IMR-90 (cell line): ENCODE results near the gene PPP1R3E. TPM values are rescaled to one million over a fixed set of nuclear protein-coding genes. Genes with fewer than 3 reads are reported as not detected.

Experiments used
- ATAC-seq: fragments of 200-7000 bp; cut with Tn5 transposase; 2 replicates; pipeline ENCODE4 v1.9.1; 2020; ENCODE audit warnings: low read depth, mild to moderate bottlenecking, moderate library complexity
- BruUV-seq: library from RNA; stranded (reverse); fragments of 400-500 nt; replicated peaks from 2 replicates; lab custom pipeline; 2021; lab: Mats Ljungman, UMichigan
- CTCF ChIA-PET: fragments of 300-600 bp; formaldehyde crosslinking; extraction: SDS; loops from one replicate; lab custom pipeline; 2021; ENCODE audit warnings: antibody characterized with exemption; lab: Yijun Ruan, JAX
- POLR2A ChIA-PET: fragments of 300-600 bp; sonication (Branson Sonifier 250); formaldehyde crosslinking; loops from one replicate; lab custom pipeline; 2022; ENCODE audit warnings: antibody characterized with exemption; ENCODE audit not compliant: unreplicated experiment; lab: Charles Lee
- DNase-seq: peaks from one replicate; pipeline ENCODE4 v3.0.0; 2013
- H2AFZ ChIP-seq: replicated peaks from 2 replicates; pipeline ENCODE3; 2013; ENCODE audit warnings: low read length, mild to moderate bottlenecking; ENCODE audit not compliant: poor library complexity
- H2AK5ac ChIP-seq: 2 replicates; pipeline ENCODE4 v1.6.1; 2013; ENCODE audit warnings: low read depth, low read length, inconsistent platforms
- H2AK9ac ChIP-seq: replicated peaks from 2 replicates; pipeline ENCODE3; 2013; ENCODE audit warnings: mild to moderate bottlenecking, low read depth, low read length, moderate library complexity; ENCODE audit not compliant: poor library complexity
- H2BK120ac ChIP-seq: 2 replicates; pipeline ENCODE4 v1.6.1; 2013; ENCODE audit warnings: low read depth, low read length, inconsistent platforms
- H2BK15ac ChIP-seq: 3 replicates; pipeline ENCODE4 v1.6.1; 2013; ENCODE audit warnings: low read depth, low read length, inconsistent platforms
- H2BK20ac ChIP-seq: 2 replicates; pipeline ENCODE4 v1.6.1; 2013; ENCODE audit warnings: low read depth, mild to moderate bottlenecking, inconsistent platforms, low read length, moderate library complexity
- H2BK5ac ChIP-seq: 2 replicates; pipeline ENCODE4 v1.6.1; 2013; ENCODE audit warnings: mild to moderate bottlenecking, low read depth, low read length, inconsistent platforms; ENCODE audit not compliant: poor library complexity, severe bottlenecking
- H3K14ac ChIP-seq: replicated peaks from 2 replicates; pipeline ENCODE4 v1.6.1; 2013; ENCODE audit warnings: low read depth, low read length, inconsistent platforms
- H3K18ac ChIP-seq: 2 replicates; pipeline ENCODE4 v1.6.1; 2013; ENCODE audit warnings: low read depth, low read length, control low read depth
- H3K23ac ChIP-seq: 2 replicates; pipeline ENCODE4 v1.6.1; 2013; ENCODE audit warnings: low read depth, low read length, inconsistent platforms
- H3K27ac ChIP-seq: 2 replicates; pipeline ENCODE4 v1.5.1; 2013; ENCODE audit warnings: mild to moderate bottlenecking, control low read depth, low read length; ENCODE audit not compliant: insufficient read depth
- H3K27me3 ChIP-seq: 2 replicates; pipeline ENCODE4 v1.6.1; 2013; ENCODE audit warnings: low read length; ENCODE audit not compliant: control insufficient read depth, insufficient read depth
- H3K36me3 ChIP-seq: 2 replicates; pipeline ENCODE4 v1.6.1; 2013; ENCODE audit warnings: low read length, mixed read lengths; ENCODE audit not compliant: control insufficient read depth, insufficient read depth
- H3K4ac ChIP-seq: 2 replicates; pipeline ENCODE4 v1.6.1; 2013; ENCODE audit warnings: low read depth, low read length, inconsistent platforms
- H3K4me1 ChIP-seq: 2 replicates; pipeline ENCODE4 v1.6.1; 2013; ENCODE audit warnings: low read length, mixed read lengths; ENCODE audit not compliant: control insufficient read depth, insufficient read depth
- H3K4me2 ChIP-seq: 2 replicates; pipeline ENCODE4 v1.6.1; 2013; ENCODE audit warnings: low read depth, mild to moderate bottlenecking, control low read depth, low read length, moderate library complexity
- H3K4me3 ChIP-seq: 2 replicates; pipeline ENCODE4 v1.5.1; 2013; ENCODE audit warnings: low read depth, mild to moderate bottlenecking, control low read depth, low read length, moderate library complexity; ENCODE audit not compliant: insufficient read depth
- H3K56ac ChIP-seq: 2 replicates; pipeline ENCODE4 v1.6.1; 2013; ENCODE audit warnings: low read length, inconsistent platforms; ENCODE audit not compliant: insufficient read depth; ENCODE audit errors: extremely low read depth
- H3K79me1 ChIP-seq, 2 experiments: 2 replicates each; pipeline ENCODE4 v1.6.1; 2013; ENCODE audit warnings: low read length in 2 of 2, inconsistent platforms in 1 of 2, low read depth in 1 of 2
- H3K9ac ChIP-seq: 2 replicates; pipeline ENCODE4 v1.6.1; 2013; ENCODE audit warnings: low read depth, low read length, control low read depth
- H3K9me1 ChIP-seq: 2 replicates; pipeline ENCODE4 v1.6.1; 2013; ENCODE audit warnings: low read length, inconsistent platforms; ENCODE audit not compliant: insufficient read depth
- H3K9me3 ChIP-seq: 2 replicates; pipeline ENCODE4 v1.6.1; 2013; ENCODE audit warnings: low read length; ENCODE audit not compliant: control insufficient read depth, insufficient read depth
- H4K20me1 ChIP-seq: 2 replicates; pipeline ENCODE4 v1.6.1; 2013; ENCODE audit warnings: low read length, inconsistent platforms; ENCODE audit not compliant: insufficient read depth
- H4K5ac ChIP-seq: 2 replicates; pipeline ENCODE4 v1.6.1; 2013; ENCODE audit warnings: mild to moderate bottlenecking, low read depth, low read length, control low read depth
- H4K8ac ChIP-seq, 2 experiments: 2 replicates each; pipeline ENCODE4 v1.6.1; 2013; ENCODE audit warnings: low read depth in 2 of 2, low read length in 2 of 2, control low read depth in 1 of 2, inconsistent platforms in 1 of 2
- H4K91ac ChIP-seq: 2 replicates; pipeline ENCODE4 v1.6.1; 2013; ENCODE audit warnings: low read depth, low read length, inconsistent platforms; ENCODE audit not compliant: insufficient read depth
- BHLHE40 ChIP-seq: fragments of 150-350 bp; IDR thresholded peaks from 2 replicates; pipeline ENCODE4 v1.6.1; 2016; ENCODE audit warnings: mild to moderate bottlenecking, low read depth, low read length
- WGBS, 2 experiments: methylation state at CpG; one replicate each; pipeline versions ENCODE4 v1.1.5 to v1.1.7; 2013; ENCODE audit warnings: missing lambda C conversion rate in 2 of 2; ENCODE audit not compliant: insufficient read length in 1 of 2; ENCODE audit errors: extremely low coverage in 2 of 2; 5-methylcytosine and 5-hydroxymethylcytosine counted together
- dilution Hi-C: fragments of 300-500 bp; cut with HindIII; formaldehyde crosslinking; loops from one replicate; pipeline ENCODE4 v1.14.3; 2018; ENCODE audit warnings: low sequenced_read_pairs; ENCODE audit not compliant: unreplicated experiment
- in situ Hi-C: fragments of 300-500 bp; cut with MboI; formaldehyde crosslinking; loops from 3 replicates; pipeline ENCODE4 v1.14.3; 2019; ENCODE audit warnings: low sequenced_read_pairs, inconsistent platforms, mixed read lengths
- intact Hi-C: fragments of 100-400 bp; cut with micrococcal nuclease; formaldehyde crosslinking; loops from 2 replicates; pipeline ENCODE4 v1.10.0; 2022
- polyA plus RNA-seq, 3 experiments: library from polyadenylated mRNA; depleted of rRNA; stranded (reverse); fragments of >200 nt; gene quantifications; 2 replicates each; pipeline ENCODE4 v1.2.3, GENCODE V29; 2012; ENCODE audit warnings: low replicate concordance in 1 of 3
- total RNA-seq: library from RNA; depleted of rRNA; stranded (reverse); fragments of >200 nt; gene quantifications from 2 replicates; pipeline ENCODE4 v1.2.3, GENCODE V29; 2012

Gene PPP1R3E
- total and polyA plus RNA-seq, 2 of the 4 experiments (the other 2 are of a cell fraction), result 1.3 to 3.5 TPM

- peak overlapping the region; percentile 59 for H3K4me3 ChIP-seq
- H4K91ac ChIP-seq, result no peak overlapping the region
- ChIA-PET CTCF (no interaction called here), POLR2A (no interaction called here)
- H2AFZ ChIP-seq, result peak overlapping the region; percentile 97
- H3K18ac ChIP-seq, result no peak overlapping the region; the same call in 1 of the 2 replicates
- H2BK15ac ChIP-seq, result no peak overlapping the region
- peak overlapping the region; percentile 35 for H3K9ac ChIP-seq
- DNase-seq (no peak), ATAC-seq (no peak)
- no peaks in the 10 kb centered on the region; the same call in 1 of the 2 replicates for H3K27me3 ChIP-seq
- H3K4ac ChIP-seq, result peak overlapping the region; percentile 61; the same call in 1 of the 2 replicates
- H3K79me1 ChIP-seq, result peaks cover 10 to 16% of the 10 kb centered on the region in 2 experiments; a peak in 3 of 4 replicates
- peak overlapping the region; percentile 44 for H2BK5ac ChIP-seq
- no TSS peak for BruUV-seq
- in situ Hi-C loops (no loop called here), dilution Hi-C loops (no loop called here), intact Hi-C loops (loop anchor here (1.0 kb wide), 1 partner anchor 34 kb away; the partner anchor contains the start of gene PABPN1)
- H2BK120ac ChIP-seq, result 0 out of 2 replicates have a peak overlapping the region, but pooled peaks have one; percentile 36
- peak overlapping the region; percentile 46 for H3K27ac ChIP-seq
- peak overlapping the region; percentile 72 to 89 for H4K8ac ChIP-seq
- H3K36me3 ChIP-seq, result no peaks in the 10 kb centered on the region
- no peak overlapping the region for H2BK20ac ChIP-seq
- TF ChIP-seq BHLHE40, result no peak
- H4K5ac ChIP-seq, result peak overlapping the region; percentile 54
- H2AK9ac ChIP-seq, result no peak overlapping the region
- H3K14ac ChIP-seq, result peak overlapping the region; percentile 79; the same call in 1 of the 2 replicates
- H3K4me2 ChIP-seq, result peak overlapping the region; percentile 90
- WGBS, 2 experiments, result 90% methylated on average over 2 of the region's 6 CpGs; no CpG with 5 or more reads in 1 of the 2 experiments
- H4K20me1 ChIP-seq, result no peaks in the 10 kb centered on the region
- no peaks in the 10 kb centered on the region for H3K9me3 ChIP-seq
- H3K56ac ChIP-seq, result 0 out of 2 replicates have a peak overlapping the region, but pooled peaks have one; percentile 20
- H3K4me1 ChIP-seq, result peaks cover 7% of the 10 kb centered on the region
- H3K9me1 ChIP-seq, result peaks cover 6% of the 10 kb centered on the region; the same call in 1 of the 2 replicates
- peak overlapping the region; percentile 40; the same call in 1 of the 2 replicates for H3K23ac ChIP-seq
- H2AK5ac ChIP-seq, result no peak overlapping the region
These were observed 15.7 kb downstream of the PPP1R3E start for GRCh38 chr14:23286902-23287479.
